NOMO-1 treated with dmso at 0.1 percent for 144 hours (cell line): ENCODE measurements around the gene ORM1.
A peak's percentile ranks its signal among the peaks of the same experiment; 100 is the strongest.
"Not testable (repeated sequence)": the region's sequence is repeated elsewhere in the genome, so short reads cannot be mapped to it uniquely, and the experiment has no call there.

Experiments used
- DNase-seq: peaks from one replicate; lab custom pipeline; 2025; ENCODE audit not compliant: unreplicated experiment; lab: John Stamatoyannopoulos, UW

ORM1 gene

GRCh38 chr9:114322831-114323531 is at the start of gene ORM1:
Gene ORM1, plus strand, starts transcription at chr9:114323098. Its CDS starts 36 bp downstream, at chr9:114323134.
- DNase-seq, result not testable (repeated sequence)

DNA sequence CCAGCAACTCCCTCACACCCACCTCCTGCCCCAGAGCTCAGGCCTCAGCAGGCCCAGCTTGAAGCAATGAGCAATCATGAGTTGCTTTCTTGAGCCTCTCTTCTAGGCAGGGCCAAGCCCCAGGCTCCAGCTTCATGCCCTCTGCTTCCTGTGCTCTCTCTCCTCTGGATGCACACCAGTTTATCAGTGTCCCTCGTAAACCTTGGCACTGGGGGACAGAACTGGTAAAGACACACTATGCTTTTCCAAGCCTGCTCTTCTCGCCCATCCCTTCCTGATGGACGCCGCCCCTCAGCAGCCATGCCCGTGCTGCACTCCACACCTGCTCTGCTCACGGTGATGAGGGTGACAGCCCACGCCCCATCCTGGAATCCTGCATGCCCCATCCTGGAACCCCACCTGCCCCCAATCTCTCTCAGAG is 49.4 kb upstream of the ORM1 start:
- no peak for DNase-seq

GRCh38 chr9:114274217-114274616 is 48.7 kb upstream of the ORM1 start:
- no peak for DNase-seq

- no peak for DNase-seq
Observed at GRCh38 chr9:114275246-114276004, 47.5 kb upstream of the ORM1 start.

DNA sequence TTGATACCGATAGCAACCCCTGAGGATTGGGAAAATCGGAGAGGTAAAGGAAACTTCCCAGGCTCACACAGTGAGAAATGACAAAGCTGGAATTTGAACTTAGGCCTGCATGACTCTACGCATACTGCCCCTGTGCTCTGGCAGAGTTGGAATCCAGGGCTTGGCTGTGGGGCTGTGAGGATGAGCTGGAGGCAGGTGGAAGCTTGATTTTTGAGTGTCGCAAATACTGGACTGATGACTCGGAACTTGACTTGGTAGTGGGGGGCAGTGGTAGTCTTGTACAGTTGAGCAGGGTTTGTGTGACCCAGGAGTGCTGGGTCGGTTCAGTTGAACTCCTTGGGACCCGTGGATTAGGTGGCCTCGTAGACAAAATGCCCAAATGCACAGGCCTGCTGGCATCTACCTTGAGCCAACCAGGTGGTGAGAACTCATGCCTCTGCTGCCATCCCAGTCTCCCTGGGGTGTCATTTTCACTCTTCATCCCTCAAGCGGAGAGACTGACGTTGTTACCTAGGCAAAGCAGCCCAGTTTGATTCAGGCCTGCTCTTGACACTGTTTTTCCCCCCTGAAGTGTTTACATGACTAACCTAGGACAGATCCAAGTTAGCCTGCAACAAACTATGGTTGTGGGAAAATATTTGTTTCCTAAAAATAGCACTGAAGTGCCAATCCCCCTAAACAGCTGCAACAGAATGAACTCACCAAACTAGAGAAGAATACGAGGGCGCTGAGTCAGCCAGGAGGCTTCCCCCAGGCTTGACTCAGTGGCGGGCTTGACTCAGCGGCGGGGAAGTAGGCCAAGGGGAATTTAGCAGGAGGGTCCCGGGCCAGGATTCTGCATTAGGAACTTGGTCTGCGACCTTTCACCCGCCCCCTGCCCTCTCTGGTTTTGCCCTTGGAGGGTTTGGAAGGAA is 45.7 kb upstream of the ORM1 start:
- no peak for DNase-seq

DNA sequence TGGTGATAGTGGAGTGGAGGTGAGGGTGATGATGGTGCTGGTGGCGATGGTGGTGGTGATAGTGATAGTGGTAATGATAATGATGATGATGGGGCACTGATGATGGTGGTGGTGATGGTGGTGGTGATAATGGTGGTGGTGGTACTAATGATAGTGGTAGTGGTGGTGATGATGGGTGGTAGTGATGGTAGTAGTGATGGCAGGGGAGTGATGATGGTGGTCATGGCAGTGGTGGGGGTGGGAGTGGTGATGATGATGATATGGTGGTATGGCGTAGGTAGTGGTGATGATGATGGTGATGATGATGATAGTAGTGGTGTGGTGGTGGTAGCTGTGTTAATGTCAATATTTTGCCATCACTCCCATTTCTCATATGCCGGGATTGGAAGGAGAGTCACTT is 44.5 kb upstream of the ORM1 start:
- DNase-seq, result no peak

- DNase-seq, result no peak
Observed at GRCh38 chr9:114278881-114279570, 43.9 kb upstream of the ORM1 start.

- no peak for DNase-seq
Observed at GRCh38 chr9:114279693-114280092, 43.2 kb upstream of the ORM1 start.

DNA sequence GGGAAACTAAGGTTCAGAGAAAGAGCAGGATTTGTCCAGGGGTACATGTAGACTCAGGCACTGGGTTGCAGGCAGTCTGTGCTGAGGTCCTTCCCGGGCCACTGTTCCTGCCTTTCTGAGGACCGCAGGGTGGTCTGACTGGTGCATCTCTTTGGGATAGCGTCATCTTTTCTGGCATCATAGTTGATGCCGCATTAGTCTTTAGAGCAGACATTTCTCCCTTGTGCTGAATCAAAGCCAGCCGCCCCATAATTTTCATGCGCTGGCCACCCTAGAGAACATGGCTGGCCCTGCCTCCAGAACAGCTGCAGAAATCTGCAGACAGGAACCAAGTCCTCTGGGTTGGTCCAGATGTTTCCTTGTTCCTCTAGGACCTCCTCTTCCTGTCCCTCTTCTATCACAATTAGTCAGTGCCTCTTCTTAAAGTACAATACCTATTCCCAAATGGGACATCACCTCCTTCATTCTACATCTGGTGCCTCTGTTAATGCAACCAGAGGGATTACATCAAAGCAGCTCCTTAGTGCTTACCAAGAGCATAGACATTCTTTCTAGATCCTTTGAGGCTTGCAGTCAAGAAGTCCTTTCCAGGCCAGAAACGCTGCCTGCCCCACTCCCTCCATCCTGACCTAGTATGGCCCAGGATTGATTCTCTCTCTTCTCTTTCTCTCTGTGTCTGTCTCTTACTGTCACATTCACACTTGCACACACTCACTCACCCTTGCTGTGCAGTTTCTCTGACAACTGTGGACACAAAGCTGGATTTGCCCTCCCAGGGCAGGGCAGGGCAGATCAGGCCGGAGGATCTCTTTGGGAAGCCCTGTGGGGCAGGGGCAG is 42.0 kb upstream of the ORM1 start:
- DNase-seq, result no peak

DNA sequence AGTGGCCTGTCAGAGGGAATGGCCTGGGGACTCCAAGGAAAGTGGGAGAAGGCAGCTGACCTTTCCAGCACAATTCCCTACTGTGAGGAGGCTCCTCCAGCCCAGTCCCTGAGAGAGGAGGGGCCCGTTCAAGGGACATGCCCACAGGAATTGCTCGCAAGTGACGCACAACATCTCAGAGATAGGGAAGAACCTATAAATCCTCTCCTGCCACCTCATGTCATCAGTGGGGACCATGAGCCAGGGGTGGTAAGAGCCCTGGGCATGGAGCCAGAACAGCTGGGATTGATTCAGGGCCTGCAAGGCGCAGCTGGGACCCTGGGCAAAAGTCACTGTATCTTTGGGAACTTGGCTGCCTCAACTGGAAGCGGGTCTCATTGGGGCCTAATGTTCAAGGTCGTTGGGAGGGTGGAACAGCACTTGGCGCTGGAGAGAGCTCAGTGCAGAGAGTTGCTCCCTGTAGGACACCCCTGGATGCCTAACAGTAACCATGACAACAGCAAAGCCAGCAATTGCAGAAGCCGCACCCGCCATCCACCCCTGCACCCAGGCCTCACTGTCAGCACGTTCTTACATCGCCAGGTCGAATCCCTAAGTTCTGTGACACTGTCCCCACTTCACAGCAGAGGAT is 41.3 kb upstream of the ORM1 start:
- no peak for DNase-seq

- no peak for DNase-seq
Observed at GRCh38 chr9:114282104-114282485, 40.8 kb upstream of the ORM1 start.

GRCh38 chr9:114282507-114282906 is 40.4 kb upstream of the ORM1 start:
- DNase-seq, result no peak

DNA sequence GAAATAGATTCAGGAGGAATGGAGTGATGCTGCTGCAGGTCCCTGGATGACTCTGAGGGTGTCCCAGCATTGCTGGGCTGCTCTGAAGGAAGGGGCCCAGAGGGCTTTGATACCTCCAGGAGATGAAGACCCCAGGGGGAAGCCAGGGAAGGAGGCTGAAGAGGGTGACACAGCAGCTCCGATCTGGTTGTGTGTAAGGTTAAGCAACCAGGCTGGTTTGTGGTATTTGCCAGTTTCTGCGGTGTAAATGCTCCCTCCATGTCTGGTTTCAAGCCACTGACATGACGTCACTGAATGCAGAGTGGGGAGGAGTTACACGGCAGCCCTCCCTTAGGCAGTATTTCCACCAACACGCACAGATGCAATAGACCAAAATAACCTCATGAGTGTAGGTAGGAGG is 40.0 kb upstream of the ORM1 start:
- DNase-seq, result peak; percentile 26

GRCh38 chr9:114283551-114284111 is 39.3 kb upstream of the ORM1 start:
- no peak for DNase-seq

DNA sequence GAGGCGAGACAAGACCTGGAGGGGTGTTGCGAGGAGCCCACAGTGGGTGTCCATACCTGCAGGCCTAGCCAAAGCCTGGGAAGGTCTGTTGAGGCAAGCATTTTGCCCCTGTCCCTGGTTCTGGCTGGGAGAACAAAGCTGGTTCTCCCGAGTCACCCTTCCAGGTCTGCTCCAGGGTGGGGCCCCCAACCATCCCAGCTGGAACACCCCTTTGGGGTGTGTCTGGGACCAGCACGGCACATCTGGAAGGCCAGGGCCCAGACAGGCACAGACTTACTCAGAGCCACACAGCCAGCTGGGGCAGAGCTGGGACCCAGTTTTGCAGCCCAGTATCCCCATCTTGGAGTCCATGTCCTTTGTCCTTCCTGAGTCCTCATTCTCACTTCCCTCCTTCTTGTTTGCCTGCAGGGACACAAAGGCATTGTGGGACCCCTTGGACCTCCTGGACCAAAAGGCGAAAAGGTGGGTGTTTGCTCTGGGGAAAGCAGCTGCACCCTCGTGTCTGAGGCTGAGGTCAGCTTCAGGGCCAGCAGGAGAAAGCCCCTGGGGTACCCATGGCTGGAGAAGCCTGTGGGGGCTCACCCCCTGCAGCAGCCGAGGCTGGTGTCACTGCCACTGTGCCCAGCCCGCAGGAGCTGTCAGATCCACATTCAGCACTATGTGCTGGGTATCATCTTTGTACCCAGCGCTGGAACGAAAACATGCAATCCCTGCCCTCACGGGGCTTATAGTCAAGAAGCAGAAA is 38.4 kb upstream of the ORM1 start:
- DNase-seq, result no peak

DNA sequence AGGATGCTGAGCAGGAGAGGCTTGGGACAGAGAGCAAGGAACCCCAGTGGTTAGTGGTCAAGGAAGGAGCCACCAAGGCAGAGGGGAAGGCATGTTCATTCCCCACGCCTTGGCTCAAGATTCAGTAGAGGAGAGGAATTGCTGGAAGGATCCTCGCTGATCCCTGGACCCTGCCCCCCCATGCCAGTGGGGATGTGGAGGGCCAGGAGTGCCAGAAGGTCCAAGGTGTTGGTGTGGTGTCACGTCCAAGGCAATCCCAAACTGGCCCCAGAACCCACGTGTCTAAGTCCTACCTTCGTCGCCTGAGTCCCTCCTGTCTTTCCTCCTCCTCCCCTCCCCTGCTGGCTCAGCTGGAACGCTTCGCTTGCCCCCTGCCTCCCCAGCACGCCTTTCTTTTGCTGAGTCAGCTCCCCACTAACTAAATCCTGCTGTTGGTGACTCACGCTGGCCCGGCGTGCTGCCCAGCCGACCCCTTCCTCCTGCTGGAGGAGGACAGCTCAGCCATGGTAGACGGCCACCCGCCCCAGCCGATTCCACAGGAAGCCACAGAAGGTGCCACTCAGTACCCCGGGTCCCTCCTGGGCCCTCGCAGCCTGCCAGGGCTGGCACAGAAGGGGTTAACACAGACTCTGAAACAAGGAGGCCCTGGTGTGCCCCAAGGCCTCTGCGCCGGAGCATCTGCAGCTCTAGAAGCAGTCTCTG is 37.6 kb upstream of the ORM1 start:
- no peak for DNase-seq

DNA sequence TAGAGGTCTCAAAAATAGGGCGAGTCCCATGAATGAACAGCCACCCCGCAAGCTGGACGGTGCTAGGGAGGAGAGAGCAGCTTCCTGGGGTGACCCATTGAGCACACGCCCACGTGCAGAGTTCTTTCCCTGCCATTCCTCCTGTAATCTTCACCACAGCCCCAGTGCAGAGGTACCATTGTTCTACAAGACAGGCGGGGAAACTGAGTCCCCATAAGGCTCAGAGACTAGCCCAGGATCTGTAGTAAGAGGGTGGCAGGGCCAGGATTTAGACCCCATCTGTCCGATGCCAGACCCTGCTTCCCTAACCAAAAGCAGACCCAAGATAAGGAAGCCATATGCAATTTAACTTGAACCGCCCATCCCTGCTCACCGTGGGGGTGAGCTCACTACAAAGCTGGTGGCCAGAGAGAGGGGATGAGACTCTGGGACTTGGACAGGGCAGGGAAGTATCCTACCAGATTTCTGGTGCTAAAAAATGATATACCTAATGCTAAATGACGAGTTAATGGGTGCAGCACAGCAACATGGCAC is 36.7 kb upstream of the ORM1 start:
- DNase-seq, result no peak
